HTR-8/SVneo (cell line): Measurements from ENCODE around the gene PAQR5.
"Not testable (repeated sequence)": the region's sequence is repeated elsewhere in the genome, so short reads cannot be mapped to it uniquely, and the experiment has no call there.

Experiments used
- DNase-seq: peaks from one replicate; pipeline ENCODE4 v3.0.0; 2011; ENCODE audit warnings: low spot score, mixed read lengths; ENCODE audit not compliant: insufficient read length
- FAIRE-seq: peaks from 2 replicates; lab custom pipeline; 2011; peaks lifted over from hg19 to GRCh38; lab: Jason Lieb, UNC

The PAQR5 gene

GRCh38 chr15:69291651-69292050 is 7.1 kb upstream of the PAQR5 start:
- DNase-seq, FAIRE-seq: not testable (repeated sequence)

- DNase-seq = no peak
- FAIRE-seq = no peak
Observed at GRCh38 chr15:69292826-69293420, 5.8 kb upstream of the PAQR5 start.

- FAIRE-seq = no peak
- no peak for DNase-seq
Observed at GRCh38 chr15:69293741-69294615, 4.7 kb upstream of the PAQR5 start.

GRCh38 chr15:69296606-69297005 is 2.1 kb upstream of the PAQR5 start:
- DNase-seq = no peak
- FAIRE-seq = no peak

GRCh38 chr15:69297642-69298353 is 914 bp upstream of the PAQR5 start:
- FAIRE-seq (no peak), DNase-seq (no peak)

GRCh38 chr15:69298354-69298696 is 387 bp upstream of the PAQR5 start:
- DNase-seq (no peak), FAIRE-seq (no peak)

GRCh38 chr15:69299451-69299886 is 757 bp downstream of the PAQR5 start:
- no peak for FAIRE-seq
- no peak for DNase-seq

GRCh38 chr15:69299943-69300588 is 1.4 kb downstream of the PAQR5 start:
- FAIRE-seq = no peak
- DNase-seq = no peak

- FAIRE-seq, DNase-seq: not testable (repeated sequence)
Observed at GRCh38 chr15:69301101-69301500, 2.4 kb downstream of the PAQR5 start.

GRCh38 chr15:69302087-69302486 is 3.4 kb downstream of the PAQR5 start:
- FAIRE-seq, DNase-seq: not testable (repeated sequence)

GRCh38 chr15:69302929-69303328 is 4.2 kb downstream of the PAQR5 start:
- peak; percentile 42 for FAIRE-seq
- DNase-seq = no peak

GRCh38 chr15:69303337-69304181 is 4.8 kb downstream of the PAQR5 start:
- no peak for FAIRE-seq

GRCh38 chr15:69304182-69304545 is 5.5 kb downstream of the PAQR5 start:
- peak; percentile 93 for FAIRE-seq

More at GRCh38 chr15:69303337-69304181, 4.8 kb downstream of the PAQR5 start:
- DNase-seq = no peak

GRCh38 chr15:69305204-69305931 is 6.7 kb downstream of the PAQR5 start:
- DNase-seq = peak; percentile 57
- FAIRE-seq = peak; percentile 96

More at GRCh38 chr15:69304182-69304545, 5.5 kb downstream of the PAQR5 start:
- peak; percentile 57 for DNase-seq

- FAIRE-seq = peak; percentile 62
Observed at GRCh38 chr15:69305933-69306568, 7.3 kb downstream of the PAQR5 start.

GRCh38 chr15:69307939-69308338 is 9.2 kb downstream of the PAQR5 start:
- no peak for FAIRE-seq
- DNase-seq = no peak

More at GRCh38 chr15:69305933-69306568, 7.3 kb downstream of the PAQR5 start:
- no peak for DNase-seq

GRCh38 chr15:69308949-69309348 is 10.2 kb downstream of the PAQR5 start:
- FAIRE-seq (no peak), DNase-seq (no peak)

- DNase-seq = no peak
- FAIRE-seq = peak; percentile 44
Observed at GRCh38 chr15:69311319-69311721, 12.6 kb downstream of the PAQR5 start.
